Mesothelial cell of epicardium (in vitro differentiated cells): ENCODE measurements around the gene CREB3L2. TPM values are rescaled to one million over a fixed set of nuclear protein-coding genes. Genes with fewer than 3 reads are reported as not detected.
"Not testable (repeated sequence)": the region's sequence is repeated elsewhere in the genome, so short reads cannot be mapped to it uniquely, and the experiment has no call there.

Experiments
- DNase-seq, 2 experiments: peaks; one replicate each; pipeline ENCODE4 v3.0.0; 2021; ENCODE audit warnings: low spot score in 2 of 2; ENCODE audit not compliant: unreplicated experiment in 2 of 2
- H3K27ac Mint-ChIP-seq: 2 replicates; pipeline ENCODE4 v1.8.0; 2021; ENCODE audit warnings: mixed read lengths
- H3K27me3 Mint-ChIP-seq: 2 replicates; pipeline ENCODE4 v1.8.0; 2021; ENCODE audit warnings: low read depth, mixed read lengths
- H3K36me3 Mint-ChIP-seq: 2 replicates; pipeline ENCODE4 v1.8.0; 2021; ENCODE audit warnings: mixed read lengths
- H3K4me1 Mint-ChIP-seq: 2 replicates; pipeline ENCODE4 v1.8.0; 2021; ENCODE audit warnings: mixed read lengths
- H3K4me3 Mint-ChIP-seq: 2 replicates; pipeline ENCODE4 v1.8.0; 2021; ENCODE audit warnings: mild to moderate bottlenecking, moderate library complexity, mixed read lengths
- H3K9me3 Mint-ChIP-seq: 2 replicates; pipeline ENCODE4 v1.8.0; 2021; ENCODE audit warnings: mixed read lengths
- total RNA-seq: library from RNA; stranded (reverse); gene quantifications from 3 replicates; pipeline ENCODE4 v1.2.1, GENCODE V29; 2021
- TF ChIP-seq, protein P1 (sequence below): fragments of 200-600 bp; sonication (generic); IDR thresholded peaks from one replicate; pipeline ENCODE4 v1.5.0; 2021; ENCODE audit warnings: antibody characterized with exemption; ENCODE audit not compliant: unreplicated experiment

The CREB3L2 gene
- total RNA-seq, 1 donor from 2014 or later = 80.4 TPM

DNA sequence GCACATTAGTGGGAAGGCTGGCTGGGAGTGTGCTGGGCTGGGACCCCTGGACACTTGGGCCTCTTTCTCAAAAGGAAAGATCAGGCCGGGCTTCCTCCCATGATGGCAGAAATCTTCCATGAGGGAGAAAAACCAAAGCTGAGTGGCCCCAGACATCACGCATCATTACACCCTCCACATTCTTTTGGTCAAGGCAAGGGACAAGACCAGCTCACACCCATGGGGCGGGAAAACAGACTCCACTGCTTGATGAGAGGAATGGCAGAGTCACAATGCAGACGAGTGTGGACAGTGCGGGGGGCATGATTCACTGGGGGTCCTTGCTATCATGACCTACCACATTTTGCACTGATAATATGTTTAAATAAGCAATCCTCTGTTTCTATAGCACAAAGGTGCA lies 73.3 kb downstream of the CREB3L2 start:
- TF ChIP-seq, protein P1, sequence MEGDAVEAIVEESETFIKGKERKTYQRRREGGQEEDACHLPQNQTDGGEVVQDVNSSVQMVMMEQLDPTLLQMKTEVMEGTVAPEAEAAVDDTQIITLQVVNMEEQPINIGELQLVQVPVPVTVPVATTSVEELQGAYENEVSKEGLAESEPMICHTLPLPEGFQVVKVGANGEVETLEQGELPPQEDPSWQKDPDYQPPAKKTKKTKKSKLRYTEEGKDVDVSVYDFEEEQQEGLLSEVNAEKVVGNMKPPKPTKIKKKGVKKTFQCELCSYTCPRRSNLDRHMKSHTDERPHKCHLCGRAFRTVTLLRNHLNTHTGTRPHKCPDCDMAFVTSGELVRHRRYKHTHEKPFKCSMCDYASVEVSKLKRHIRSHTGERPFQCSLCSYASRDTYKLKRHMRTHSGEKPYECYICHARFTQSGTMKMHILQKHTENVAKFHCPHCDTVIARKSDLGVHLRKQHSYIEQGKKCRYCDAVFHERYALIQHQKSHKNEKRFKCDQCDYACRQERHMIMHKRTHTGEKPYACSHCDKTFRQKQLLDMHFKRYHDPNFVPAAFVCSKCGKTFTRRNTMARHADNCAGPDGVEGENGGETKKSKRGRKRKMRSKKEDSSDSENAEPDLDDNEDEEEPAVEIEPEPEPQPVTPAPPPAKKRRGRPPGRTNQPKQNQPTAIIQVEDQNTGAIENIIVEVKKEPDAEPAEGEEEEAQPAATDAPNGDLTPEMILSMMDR = no peak
- Mint-ChIP-seq H3K27ac (no peak overlapping the region), H3K27me3 (no peaks in the 10 kb centered on the region), H3K4me1 (peaks cover 18% of the 10 kb centered on the region), H3K9me3 (peaks cover 4% of the 10 kb centered on the region), H3K4me3 (no peak overlapping the region), H3K36me3 (peaks cover 34% of the 10 kb centered on the region)
- DNase-seq = no peak

DNA sequence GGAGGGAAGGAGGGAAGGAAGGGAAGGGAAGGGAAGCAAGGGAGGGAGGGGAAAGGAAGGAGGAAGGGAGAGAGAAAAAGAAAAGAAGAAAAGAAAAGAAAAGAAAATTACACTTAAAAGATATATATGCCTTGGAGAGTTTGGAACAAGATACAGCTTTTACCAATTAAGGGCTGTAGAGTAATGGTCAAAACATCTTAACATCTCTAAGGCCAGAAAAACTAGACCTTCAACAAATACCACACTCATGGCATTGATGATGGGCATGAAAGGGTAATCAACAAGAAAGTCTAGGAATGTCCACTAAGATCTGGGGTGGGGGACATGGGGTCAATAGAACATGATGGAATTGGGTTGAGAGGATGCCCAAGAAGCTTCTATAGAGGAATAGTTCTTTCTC lies 74.5 kb downstream of the CREB3L2 start:
- H3K4me3 Mint-ChIP-seq = no peak overlapping the region
- no peaks in the 10 kb centered on the region for H3K27me3 Mint-ChIP-seq
- no peak for DNase-seq
- peaks cover 5% of the 10 kb centered on the region for H3K4me1 Mint-ChIP-seq
- H3K27ac Mint-ChIP-seq = no peak overlapping the region
- TF ChIP-seq, protein P1 = no peak
- peaks cover 4% of the 10 kb centered on the region for H3K9me3 Mint-ChIP-seq
- peaks cover 38% of the 10 kb centered on the region for H3K36me3 Mint-ChIP-seq

DNA sequence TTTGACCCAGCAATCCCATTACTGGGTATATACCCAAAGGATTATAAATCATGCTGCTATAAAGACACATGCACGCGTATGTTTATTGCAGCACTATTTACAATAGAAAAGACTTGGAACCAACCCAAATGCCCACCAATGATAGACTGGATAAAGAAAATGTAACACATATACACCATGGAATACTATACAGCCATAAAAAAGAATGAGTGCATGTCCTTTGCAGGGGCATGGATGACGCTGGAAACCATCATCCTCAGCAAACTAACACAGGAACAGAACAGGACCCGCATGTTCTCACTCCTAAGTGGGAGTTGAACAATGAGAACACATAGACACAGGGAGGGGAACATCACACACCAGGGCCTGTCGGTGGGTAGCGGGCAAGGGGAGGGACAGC lies 75.7 kb downstream of the CREB3L2 start:
- H3K27me3 Mint-ChIP-seq = not testable (repeated sequence)

DNA sequence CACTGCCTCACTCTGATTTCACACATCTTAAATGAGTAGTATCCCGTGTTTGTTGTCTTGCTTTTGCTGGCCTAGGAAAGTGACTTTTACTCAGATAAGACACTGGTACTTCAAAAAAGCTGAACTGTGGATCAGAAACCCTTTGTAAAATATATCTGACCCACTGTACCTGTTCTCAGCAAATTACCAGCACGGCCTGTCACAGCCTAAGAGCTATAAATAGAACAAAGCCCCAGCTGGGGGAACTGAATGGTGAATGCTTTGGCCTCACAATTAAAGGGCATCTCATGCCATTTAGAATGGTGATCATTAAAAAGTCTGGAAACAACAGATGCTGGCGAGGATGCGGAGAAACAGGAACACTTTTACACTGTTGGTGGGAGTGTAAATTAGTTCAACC lies 76.1 kb downstream of the CREB3L2 start:
- DNase-seq = no peak
- no peak overlapping the region for H3K4me3 Mint-ChIP-seq
- TF ChIP-seq, protein P1 = no peak
- H3K27ac Mint-ChIP-seq = peak overlapping the region; percentile 4
- peaks cover 48% of the 10 kb centered on the region for H3K36me3 Mint-ChIP-seq
- H3K9me3 Mint-ChIP-seq = peaks cover 4% of the 10 kb centered on the region
- H3K27me3 Mint-ChIP-seq = no peaks in the 10 kb centered on the region
- peaks cover 5% of the 10 kb centered on the region for H3K4me1 Mint-ChIP-seq

More for the DNA sequence above, 75.7 kb downstream of the CREB3L2 start:
- not testable (repeated sequence) for H3K4me1 Mint-ChIP-seq, DNase-seq, H3K4me3 Mint-ChIP-seq, H3K9me3 Mint-ChIP-seq, H3K27ac Mint-ChIP-seq
- peaks cover 44% of the 10 kb centered on the region for H3K36me3 Mint-ChIP-seq

DNA sequence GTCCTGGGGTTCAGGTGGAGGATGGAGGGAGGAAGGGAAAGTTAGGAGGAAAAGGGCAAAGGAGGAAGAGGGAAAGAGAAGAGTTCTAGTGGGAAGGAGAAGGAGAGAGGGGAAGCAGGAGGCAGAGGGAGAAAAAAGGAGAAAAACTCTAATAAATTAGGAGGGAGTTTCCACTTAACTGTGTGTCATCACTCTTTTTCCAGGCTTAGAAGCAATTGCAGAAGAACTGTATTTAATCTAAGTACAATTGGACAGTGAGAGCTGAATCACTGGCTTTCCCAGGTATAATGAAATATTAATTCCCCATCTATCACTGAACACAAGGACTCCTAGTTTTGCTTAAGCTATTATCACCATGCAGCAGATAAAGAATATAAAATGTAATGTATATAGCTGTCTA lies 76.8 kb downstream of the CREB3L2 start:
- H3K36me3 Mint-ChIP-seq = peaks cover 54% of the 10 kb centered on the region

DNA sequence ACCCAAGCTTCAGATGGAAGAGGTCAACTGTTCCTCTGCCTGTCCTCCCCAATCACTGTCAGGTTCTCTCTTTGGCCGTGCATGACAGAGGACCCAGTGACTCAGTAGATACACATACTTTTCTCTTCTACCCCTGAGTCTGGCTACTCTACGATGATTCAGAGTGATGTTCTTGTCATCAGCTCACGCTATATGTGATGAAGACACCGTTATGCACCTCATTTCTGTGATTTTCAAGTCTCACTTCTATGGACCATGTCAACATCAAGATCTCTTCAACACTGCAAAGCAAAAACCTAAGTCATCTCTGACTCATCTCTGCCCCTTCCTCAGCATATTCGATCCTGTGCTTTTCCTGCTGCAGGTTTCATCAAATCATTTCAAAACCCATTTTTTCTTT lies 78.5 kb downstream of the CREB3L2 start:
- Mint-ChIP-seq H3K27ac (no peak overlapping the region), H3K9me3 (peaks cover 6% of the 10 kb centered on the region), H3K4me1 (peaks cover 5% of the 10 kb centered on the region), H3K4me3 (no peak overlapping the region), H3K36me3 (peaks cover 58% of the 10 kb centered on the region), H3K27me3 (no peaks in the 10 kb centered on the region)
- DNase-seq = no peak
- TF ChIP-seq, protein P1 = no peak

More for the DNA sequence above, 76.8 kb downstream of the CREB3L2 start:
- TF ChIP-seq, protein P1 = no peak
- no peak overlapping the region for H3K4me3 Mint-ChIP-seq
- H3K27ac Mint-ChIP-seq = no peak overlapping the region
- H3K4me1 Mint-ChIP-seq = peaks cover 5% of the 10 kb centered on the region
- H3K9me3 Mint-ChIP-seq = peaks cover 5% of the 10 kb centered on the region
- DNase-seq = no peak
- no peaks in the 10 kb centered on the region for H3K27me3 Mint-ChIP-seq
